Stimulated activated effector memory CD8-positive, alpha-beta T cell treated with anti-CD3 and anti-CD28 coated beads, Interleukin-12 subunit alpha, Interleukin-12 subunit beta, amount 100 ng/mL, for 72 hours (primary cell): Measurements from ENCODE around the gene IL21R.

Source experiments
- ATAC-seq: fragments of 150-1000 bp; cut with Tn5 transposase; 2 replicates; pipeline ENCODE4 v1.10.0; 2021
- DNase-seq, 2 donors: peaks; one replicate each; pipeline ENCODE4 v3.0.0; 2021 to 2022; ENCODE audit warnings: low spot score in 2 of 2
- H3K27ac Mint-ChIP-seq: one replicate; pipeline ENCODE4 v1.8.0; 2022; ENCODE audit warnings: mild to moderate bottlenecking, mixed read lengths
- H3K36me3 Mint-ChIP-seq: one replicate; pipeline ENCODE4 v1.8.0; 2022; ENCODE audit warnings: mild to moderate bottlenecking, mixed read lengths
- H3K4me1 Mint-ChIP-seq: one replicate; pipeline ENCODE4 v1.8.0; 2022; ENCODE audit warnings: mixed read lengths
- H3K4me3 Mint-ChIP-seq: one replicate; pipeline ENCODE4 v1.8.0; 2022; ENCODE audit warnings: mild to moderate bottlenecking, mixed read lengths
- H3K9me3 Mint-ChIP-seq: one replicate; pipeline ENCODE4 v1.8.0; 2022; ENCODE audit warnings: mixed read lengths

The IL21R gene

DNA sequence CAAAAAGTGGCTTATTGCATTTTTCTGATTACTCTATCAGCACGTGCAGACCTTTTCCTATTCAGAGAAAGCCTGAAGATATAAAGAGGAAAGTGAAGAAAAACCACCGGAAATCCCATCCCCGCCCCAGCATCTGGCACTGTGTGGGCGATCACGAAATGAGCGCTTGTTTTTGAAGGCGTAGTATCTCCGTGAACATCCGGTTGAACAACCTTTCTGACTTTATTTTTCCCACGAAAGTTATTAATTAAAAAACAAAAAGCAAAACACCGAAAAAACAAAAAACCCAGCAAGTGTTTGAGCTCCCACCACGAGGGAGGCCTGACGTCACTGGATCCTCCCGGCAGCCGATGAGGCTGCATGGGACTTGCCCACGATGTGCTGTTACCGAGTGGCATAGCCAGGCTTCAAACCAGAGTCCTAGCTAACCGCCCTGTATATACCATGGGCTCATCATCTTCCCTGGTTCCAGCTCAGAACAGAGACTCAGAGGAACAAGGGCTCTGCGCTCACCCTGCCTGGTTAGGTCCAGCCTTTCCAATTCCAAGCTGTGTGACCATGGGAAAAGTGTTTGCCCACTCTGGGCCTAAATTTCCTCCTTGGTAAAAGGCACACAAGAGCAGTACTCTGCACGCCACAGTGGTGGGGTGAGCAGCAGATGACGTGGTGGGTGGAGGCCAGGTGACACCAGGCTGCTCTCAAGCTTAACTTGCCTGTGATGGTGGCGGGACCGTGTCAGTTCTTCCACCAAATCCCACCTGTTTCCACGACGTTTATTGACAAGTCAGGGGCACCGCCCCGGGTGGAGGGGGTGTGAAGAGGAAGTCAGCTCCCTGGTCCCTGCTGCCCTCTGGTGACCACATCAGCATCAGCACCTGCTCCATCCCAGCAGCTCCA lies 34.3 kb upstream of the IL21R start:
- peak overlapping the region; percentile 92 for H3K27ac Mint-ChIP-seq
- H3K36me3 Mint-ChIP-seq, result peaks cover 64% of the 10 kb centered on the region
- DNase-seq, result peak; percentile 64 to 88
- H3K4me1 Mint-ChIP-seq, result peaks cover 60% of the 10 kb centered on the region
- H3K9me3 Mint-ChIP-seq, result peaks cover 3% of the 10 kb centered on the region
- peak overlapping the region; percentile 65 for H3K4me3 Mint-ChIP-seq
- peak; percentile 87 for ATAC-seq

DNA sequence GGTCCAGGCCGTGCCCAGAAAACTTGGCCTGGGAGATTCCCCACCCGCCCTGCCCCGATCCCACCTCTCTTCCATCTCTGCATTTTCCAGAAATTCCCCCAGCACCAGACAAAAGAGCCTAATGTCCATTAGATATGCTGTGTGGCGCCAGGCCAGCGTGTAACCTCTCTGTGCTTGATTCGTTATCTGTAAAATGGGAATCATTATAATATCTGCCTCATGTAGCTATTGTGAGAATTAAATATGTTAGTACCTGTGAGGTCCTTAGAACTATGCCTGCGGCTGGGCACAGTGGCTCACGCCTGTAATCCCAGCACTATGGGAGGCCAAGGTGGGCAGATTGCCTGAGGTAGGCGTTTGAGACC lies 33.6 kb upstream of the IL21R start:
- peaks cover 3% of the 10 kb centered on the region for H3K9me3 Mint-ChIP-seq
- H3K27ac Mint-ChIP-seq, result peak overlapping the region; percentile 92
- H3K4me3 Mint-ChIP-seq, result peak overlapping the region; percentile 65
- no peak for ATAC-seq
- DNase-seq, result no peak
- H3K36me3 Mint-ChIP-seq, result peaks cover 57% of the 10 kb centered on the region
- H3K4me1 Mint-ChIP-seq, result peaks cover 56% of the 10 kb centered on the region

- H3K27ac Mint-ChIP-seq, result peak overlapping the region; percentile 55
- H3K4me1 Mint-ChIP-seq, result peaks cover 41% of the 10 kb centered on the region
- ATAC-seq (no peak), DNase-seq (no peak)
- H3K36me3 Mint-ChIP-seq, result peaks cover 43% of the 10 kb centered on the region
- H3K4me3 Mint-ChIP-seq, result no peak overlapping the region
- H3K9me3 Mint-ChIP-seq, result peaks cover 3% of the 10 kb centered on the region
These were observed 32.2 kb upstream of the IL21R start for GRCh38 chr16:27369806-27370205.

DNA sequence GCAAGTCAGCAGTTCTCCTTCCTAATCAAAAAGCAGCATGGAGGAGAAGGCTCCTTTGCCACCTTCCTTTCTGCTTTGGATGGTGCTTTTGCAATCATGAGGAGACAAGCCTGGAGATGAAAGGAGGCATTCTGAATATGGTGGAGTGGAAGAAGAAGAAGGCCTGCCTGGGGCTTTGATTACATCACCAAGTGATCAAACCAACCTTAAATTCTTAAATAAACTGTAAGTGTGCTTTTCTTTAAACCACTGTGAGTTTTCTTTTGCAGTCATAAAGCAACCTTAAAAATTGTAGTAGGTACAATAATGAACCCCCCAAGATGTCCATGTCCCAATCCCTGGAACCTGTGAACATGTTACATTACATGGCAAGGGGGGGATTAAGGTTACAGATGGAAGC lies 31.7 kb upstream of the IL21R start:
- no peak overlapping the region for H3K4me3 Mint-ChIP-seq
- peaks cover 3% of the 10 kb centered on the region for H3K9me3 Mint-ChIP-seq
- H3K27ac Mint-ChIP-seq, result peak overlapping the region; percentile 55
- ATAC-seq (no peak), DNase-seq (no peak)
- H3K36me3 Mint-ChIP-seq, result peaks cover 38% of the 10 kb centered on the region
- H3K4me1 Mint-ChIP-seq, result peaks cover 36% of the 10 kb centered on the region

DNA sequence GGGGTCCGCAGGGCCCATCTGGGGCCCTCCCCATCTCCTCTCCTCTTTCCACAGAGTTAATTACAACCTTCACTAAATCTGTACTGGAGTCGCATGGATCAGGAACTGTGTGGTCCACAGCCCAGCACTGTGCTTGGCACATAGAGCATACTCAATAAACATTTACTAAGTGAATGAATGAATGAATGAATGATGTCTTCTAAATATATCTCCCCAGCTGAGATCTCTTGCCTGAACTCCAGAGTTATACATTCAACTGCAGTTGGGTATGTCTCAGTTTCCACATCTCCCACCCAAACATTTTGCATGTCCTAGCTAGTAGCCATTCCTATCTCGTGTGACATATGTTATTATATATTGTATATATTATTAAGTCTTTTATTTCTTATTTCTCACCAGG lies 28.7 kb upstream of the IL21R start:
- H3K4me3 Mint-ChIP-seq, result no peak overlapping the region
- H3K36me3 Mint-ChIP-seq, result peaks cover 9% of the 10 kb centered on the region
- H3K27ac Mint-ChIP-seq, result no peak overlapping the region
- ATAC-seq, result no peak
- DNase-seq, result no peak
- H3K9me3 Mint-ChIP-seq, result peaks cover 3% of the 10 kb centered on the region
- peaks cover 25% of the 10 kb centered on the region for H3K4me1 Mint-ChIP-seq

DNA sequence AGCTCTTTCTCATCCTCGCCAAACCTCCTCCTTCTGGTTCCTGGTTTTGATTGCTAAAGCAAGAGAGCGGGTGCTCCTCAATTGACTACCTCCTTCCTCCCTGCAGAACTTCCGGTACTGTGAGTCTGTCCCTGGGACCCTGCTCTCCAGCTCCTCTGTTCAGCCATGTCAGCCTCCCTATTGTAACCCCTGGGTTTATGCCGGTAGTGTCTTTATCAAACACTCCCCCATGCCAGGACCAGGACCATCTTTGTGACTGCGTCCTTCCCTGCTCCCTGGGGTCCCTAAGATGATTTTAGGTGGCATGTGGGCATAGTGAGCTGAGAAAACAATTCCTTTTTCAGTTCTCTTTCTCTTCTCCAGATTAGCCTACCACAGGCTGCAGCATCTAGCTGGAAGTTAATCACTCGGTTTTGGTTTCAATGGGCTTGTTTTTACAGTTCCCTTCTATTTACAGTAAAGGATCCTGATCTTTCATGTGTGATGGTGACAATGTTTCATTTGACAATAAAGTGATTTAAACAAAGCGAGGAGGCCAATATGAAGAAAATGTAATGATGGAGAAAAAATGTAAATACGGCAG lies 27.7 kb upstream of the IL21R start:
- H3K36me3 Mint-ChIP-seq, result no peaks in the 10 kb centered on the region

GRCh38 chr16:27374804-27375425 lies 27.1 kb upstream of the IL21R start:
- Mint-ChIP-seq H3K9me3 (peaks cover 3% of the 10 kb centered on the region), H3K4me1 (peaks cover 26% of the 10 kb centered on the region), H3K36me3 (no peaks in the 10 kb centered on the region), H3K27ac (no peak overlapping the region), H3K4me3 (no peak overlapping the region)
- DNase-seq, result no peak
- peak; percentile 52 for ATAC-seq

More for the DNA sequence above, 27.7 kb upstream of the IL21R start:
- ATAC-seq (peak; percentile 25), DNase-seq (no peak)
- H3K9me3 Mint-ChIP-seq, result peaks cover 3% of the 10 kb centered on the region
- H3K4me1 Mint-ChIP-seq, result peaks cover 31% of the 10 kb centered on the region
- no peak overlapping the region for H3K27ac Mint-ChIP-seq
- H3K4me3 Mint-ChIP-seq, result no peak overlapping the region

- ATAC-seq, result peak; percentile 56
- no peaks in the 10 kb centered on the region for H3K36me3 Mint-ChIP-seq
- H3K4me1 Mint-ChIP-seq, result peaks cover 31% of the 10 kb centered on the region
- H3K27ac Mint-ChIP-seq, result peak overlapping the region; percentile 60
- peak overlapping the region; percentile 2 for H3K4me3 Mint-ChIP-seq
- DNase-seq, result no peak
- H3K9me3 Mint-ChIP-seq, result no peaks in the 10 kb centered on the region
These were observed 24.1 kb upstream of the IL21R start for GRCh38 chr16:27377666-27378485.

- peaks cover 33% of the 10 kb centered on the region for H3K4me1 Mint-ChIP-seq
- ATAC-seq, result no peak
- peaks cover under 1% of the 10 kb centered on the region for H3K9me3 Mint-ChIP-seq
- no peak for DNase-seq
- no peak overlapping the region for H3K27ac Mint-ChIP-seq
- H3K36me3 Mint-ChIP-seq, result no peaks in the 10 kb centered on the region
- H3K4me3 Mint-ChIP-seq, result no peak overlapping the region
These were observed 23.0 kb upstream of the IL21R start for GRCh38 chr16:27378871-27379481.

GRCh38 chr16:27379919-27380318 lies 22.1 kb upstream of the IL21R start:
- ATAC-seq (no peak), DNase-seq (no peak)
- Mint-ChIP-seq H3K36me3 (no peaks in the 10 kb centered on the region), H3K27ac (no peak overlapping the region), H3K9me3 (peaks cover 6% of the 10 kb centered on the region), H3K4me1 (peaks cover 41% of the 10 kb centered on the region), H3K4me3 (no peak overlapping the region)

GRCh38 chr16:27381236-27381635 lies 20.7 kb upstream of the IL21R start:
- H3K4me1 Mint-ChIP-seq, result peaks cover 41% of the 10 kb centered on the region
- DNase-seq (no peak), ATAC-seq (no peak)
- H3K27ac Mint-ChIP-seq, result no peak overlapping the region
- H3K4me3 Mint-ChIP-seq, result no peak overlapping the region
- peaks cover 6% of the 10 kb centered on the region for H3K9me3 Mint-ChIP-seq
- no peaks in the 10 kb centered on the region for H3K36me3 Mint-ChIP-seq

DNA sequence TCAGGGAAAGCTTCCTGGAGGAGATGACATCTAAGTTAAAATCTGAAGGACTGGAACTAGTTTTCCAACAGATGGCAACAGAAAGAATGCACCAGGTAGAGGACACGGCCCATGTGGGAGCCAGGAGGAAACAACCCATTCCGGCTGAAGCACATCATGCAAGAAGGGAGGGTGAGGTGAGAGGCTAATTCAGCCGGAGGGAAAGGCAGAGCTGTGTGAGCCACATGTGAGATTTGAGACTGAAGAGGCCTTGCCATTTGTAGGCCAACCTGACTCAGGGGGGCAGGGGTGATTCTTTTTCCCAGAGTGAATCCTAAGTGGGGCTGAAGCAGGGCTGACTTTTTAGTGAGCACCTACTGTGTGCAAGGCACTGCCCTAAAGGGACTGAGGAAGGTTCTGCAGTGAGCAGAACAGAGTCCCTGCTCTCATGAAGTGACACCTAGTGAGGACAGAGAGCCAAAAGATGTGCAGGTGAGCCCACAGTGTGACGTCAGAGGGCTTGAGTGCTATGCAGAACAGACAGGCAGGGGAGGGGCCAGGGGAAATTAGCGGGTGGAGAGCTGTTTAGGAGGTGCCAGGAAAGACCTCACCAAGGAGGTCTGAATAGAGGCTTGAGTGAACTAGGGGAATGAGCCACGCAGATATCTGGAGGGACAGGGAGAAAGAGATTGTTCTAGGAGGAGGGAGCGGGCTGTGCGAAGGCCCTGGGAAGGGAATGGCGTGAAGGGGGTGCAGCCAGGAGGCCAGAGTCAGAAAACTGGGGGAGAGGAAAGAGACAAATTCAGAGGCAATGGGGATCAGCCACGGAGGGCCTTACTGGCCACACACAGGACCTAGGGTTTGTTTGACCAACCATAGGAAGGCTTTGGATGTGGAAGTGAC lies 19.8 kb upstream of the IL21R start:
- Mint-ChIP-seq H3K27ac (peak overlapping the region; percentile 71), H3K4me1 (peaks cover 40% of the 10 kb centered on the region), H3K9me3 (peaks cover 6% of the 10 kb centered on the region), H3K4me3 (no peak overlapping the region), H3K36me3 (no peaks in the 10 kb centered on the region)
- ATAC-seq (no peak), DNase-seq (no peak)

DNA sequence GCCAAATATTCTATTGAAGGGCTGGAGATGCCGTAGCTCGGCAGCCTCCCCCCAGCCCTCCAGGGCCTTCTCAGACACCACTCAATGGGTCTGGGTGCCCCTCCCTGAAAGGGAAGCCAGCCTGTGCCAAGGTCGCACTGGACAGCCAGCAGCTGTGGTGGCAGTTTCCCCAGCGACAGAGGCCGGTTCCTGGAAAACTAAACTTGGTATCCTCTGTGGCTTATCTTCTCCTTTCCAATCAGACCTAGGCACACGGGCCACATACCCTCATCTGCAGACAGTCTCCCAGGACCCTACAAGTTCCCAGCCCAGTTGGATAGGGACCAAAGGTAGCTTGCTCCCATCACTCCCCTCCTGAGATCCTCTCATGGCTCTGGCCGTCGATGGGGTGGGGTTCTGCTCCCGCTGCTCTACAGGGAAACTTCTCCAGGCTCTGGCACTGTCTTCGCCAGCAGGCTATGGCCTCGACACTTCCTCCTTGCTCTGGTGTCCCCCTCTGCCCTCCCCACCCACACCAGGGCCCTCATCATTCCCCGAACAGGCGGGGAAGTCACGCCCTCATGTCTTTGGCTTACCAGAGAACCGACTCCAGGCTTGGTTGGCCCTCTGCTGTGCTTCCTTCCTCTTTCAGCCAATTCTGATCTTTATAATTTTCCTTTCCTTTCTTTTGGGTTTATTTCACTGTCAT lies 18.3 kb upstream of the IL21R start:
- peaks cover 34% of the 10 kb centered on the region for H3K4me1 Mint-ChIP-seq

More for the DNA sequence above, 18.3 kb upstream of the IL21R start:
- Mint-ChIP-seq H3K36me3 (no peaks in the 10 kb centered on the region), H3K4me3 (no peak overlapping the region), H3K9me3 (peaks cover 6% of the 10 kb centered on the region), H3K27ac (peak overlapping the region; percentile 56)
- no peak for ATAC-seq
- no peak for DNase-seq
